Measurements from ENCODE around the gene PIP5KL1. TPM values are rescaled to one million over a fixed set of nuclear protein-coding genes. Genes with fewer than 3 reads are reported as not detected.
A peak's percentile ranks its signal among the peaks of the same experiment; 100 is the strongest.

The PIP5KL1 gene
- total RNA-seq, 1 donor from 2014 or later: 2.6 TPM

GRCh38 chr9:127924736-127925444, 5.7 kb downstream of the PIP5KL1 start:
- Mint-ChIP-seq H3K36me3 (ENCODE audit: unreplicated experiment) (no peaks in the 10 kb centered on the region), H3K4me1 (ENCODE audit: unreplicated experiment) (peaks cover 30% of the 10 kb centered on the region), H3K27me3 (ENCODE audit: unreplicated experiment) (no peaks in the 10 kb centered on the region), H3K4me3 (ENCODE audit: unreplicated experiment) (no peak overlapping the region), H3K9me3 (ENCODE audit: unreplicated experiment) (no peaks in the 10 kb centered on the region), H3K27ac (ENCODE audit: unreplicated experiment) (no peak overlapping the region)
- TF ChIP-seq CTCF (IDR thresholded peaks at IDR 0.05): no peak
- no peak for DNase-seq (ENCODE audit: extremely low spot score, unreplicated experiment)

GRCh38 chr9:127923771-127924170, 6.8 kb downstream of the PIP5KL1 start:
- no peak for TF ChIP-seq CTCF (IDR thresholded peaks at IDR 0.05)
- no peak overlapping the region for H3K4me3 Mint-ChIP-seq (ENCODE audit: unreplicated experiment)
- H3K4me1 Mint-ChIP-seq (ENCODE audit: unreplicated experiment): peaks cover 38% of the 10 kb centered on the region
- H3K27me3 Mint-ChIP-seq (ENCODE audit: unreplicated experiment): no peaks in the 10 kb centered on the region
- H3K9me3 Mint-ChIP-seq (ENCODE audit: unreplicated experiment): no peaks in the 10 kb centered on the region
- no peaks in the 10 kb centered on the region for H3K36me3 Mint-ChIP-seq (ENCODE audit: unreplicated experiment)
- no peak for DNase-seq (ENCODE audit: extremely low spot score, unreplicated experiment)
- H3K27ac Mint-ChIP-seq (ENCODE audit: unreplicated experiment): peak overlapping the region; percentile 73

- no peaks in the 10 kb centered on the region for H3K9me3 Mint-ChIP-seq (ENCODE audit: unreplicated experiment)
- H3K36me3 Mint-ChIP-seq (ENCODE audit: unreplicated experiment): no peaks in the 10 kb centered on the region
- no peak overlapping the region for H3K27ac Mint-ChIP-seq (ENCODE audit: unreplicated experiment)
- no peaks in the 10 kb centered on the region for H3K27me3 Mint-ChIP-seq (ENCODE audit: unreplicated experiment)
- H3K4me1 Mint-ChIP-seq (ENCODE audit: unreplicated experiment): peaks cover 40% of the 10 kb centered on the region
- TF ChIP-seq CTCF (IDR thresholded peaks at IDR 0.05): no peak
- no peak overlapping the region for H3K4me3 Mint-ChIP-seq (ENCODE audit: unreplicated experiment)
- no peak for DNase-seq (ENCODE audit: extremely low spot score, unreplicated experiment)
Observed at GRCh38 chr9:127923046-127923445, 7.5 kb downstream of the PIP5KL1 start.

GRCh38 chr9:127921557-127922120, 8.9 kb downstream of the PIP5KL1 start:
- H3K27ac Mint-ChIP-seq (ENCODE audit: unreplicated experiment): peak overlapping the region; percentile 23
- H3K27me3 Mint-ChIP-seq (ENCODE audit: unreplicated experiment): no peaks in the 10 kb centered on the region
- H3K4me3 Mint-ChIP-seq (ENCODE audit: unreplicated experiment): no peak overlapping the region
- peak; percentile 99 for TF ChIP-seq CTCF (IDR thresholded peaks at IDR 0.05)
- no peaks in the 10 kb centered on the region for H3K9me3 Mint-ChIP-seq (ENCODE audit: unreplicated experiment)
- DNase-seq (ENCODE audit: extremely low spot score, unreplicated experiment): peak; percentile 91
- peaks cover 48% of the 10 kb centered on the region for H3K4me1 Mint-ChIP-seq (ENCODE audit: unreplicated experiment)
- H3K36me3 Mint-ChIP-seq (ENCODE audit: unreplicated experiment): no peaks in the 10 kb centered on the region

- H3K4me3 Mint-ChIP-seq (ENCODE audit: unreplicated experiment): no peak overlapping the region
Observed at GRCh38 chr9:127920794-127921193, 9.8 kb downstream of the PIP5KL1 start.

More at GRCh38 chr9:127920794-127921193, 9.8 kb downstream of the PIP5KL1 start:
- peaks cover 56% of the 10 kb centered on the region for H3K4me1 Mint-ChIP-seq (ENCODE audit: unreplicated experiment)
- DNase-seq (ENCODE audit: extremely low spot score, unreplicated experiment): no peak
- H3K27ac Mint-ChIP-seq (ENCODE audit: unreplicated experiment): peak overlapping the region; percentile 81
- H3K27me3 Mint-ChIP-seq (ENCODE audit: unreplicated experiment): no peaks in the 10 kb centered on the region
- H3K36me3 Mint-ChIP-seq (ENCODE audit: unreplicated experiment): no peaks in the 10 kb centered on the region
- no peaks in the 10 kb centered on the region for H3K9me3 Mint-ChIP-seq (ENCODE audit: unreplicated experiment)
- TF ChIP-seq CTCF (IDR thresholded peaks at IDR 0.05): no peak
